Hepatocyte (in vitro differentiated cells): Measurements from ENCODE around the gene OR12D2.

Experiments
- EZH2 ChIP-seq: fragments of 200-600 bp; sonication (generic); IDR thresholded peaks from 2 replicates; pipeline ENCODE4 v1.6.1; 2016; ENCODE audit warnings: antibody characterized with exemption, mild to moderate bottlenecking, borderline replicate concordance
- EZH2phosphoT487 ChIP-seq: fragments of 200-600 bp; sonication (generic); IDR thresholded peaks from one replicate; pipeline ENCODE4 v1.6.1; 2018; ENCODE audit warnings: antibody characterized with exemption, mild to moderate bottlenecking, low read depth, moderate library complexity; ENCODE audit not compliant: unreplicated experiment, severe bottlenecking
- TF ChIP-seq, protein P1 (sequence below): fragments of 200-600 bp; sonication (generic); IDR thresholded peaks from 2 replicates; pipeline ENCODE4 v1.5.1; 2016; ENCODE audit warnings: antibody characterized with exemption, mild to moderate bottlenecking; ENCODE audit not compliant: poor library complexity

DNA sequence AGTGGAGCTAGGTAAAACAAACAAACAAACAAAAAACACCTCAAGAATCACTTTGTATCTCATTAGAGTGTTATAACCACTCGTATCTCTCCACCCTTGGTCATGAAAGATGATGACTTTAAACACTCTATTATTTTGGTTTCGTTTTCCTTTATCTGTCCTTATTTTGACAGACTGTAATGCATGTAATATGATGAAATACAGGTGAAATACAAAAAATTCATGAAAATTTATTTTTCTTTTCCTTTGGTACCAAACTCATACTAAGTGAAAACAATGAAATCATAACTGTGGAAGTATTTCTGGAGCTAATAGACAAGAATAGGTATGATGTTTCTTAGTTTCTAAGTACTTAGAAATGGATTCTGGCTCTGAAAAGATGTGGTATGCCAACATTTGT, 4.1 kb downstream of the OR12D2 start:
- TF ChIP-seq, protein P1, sequence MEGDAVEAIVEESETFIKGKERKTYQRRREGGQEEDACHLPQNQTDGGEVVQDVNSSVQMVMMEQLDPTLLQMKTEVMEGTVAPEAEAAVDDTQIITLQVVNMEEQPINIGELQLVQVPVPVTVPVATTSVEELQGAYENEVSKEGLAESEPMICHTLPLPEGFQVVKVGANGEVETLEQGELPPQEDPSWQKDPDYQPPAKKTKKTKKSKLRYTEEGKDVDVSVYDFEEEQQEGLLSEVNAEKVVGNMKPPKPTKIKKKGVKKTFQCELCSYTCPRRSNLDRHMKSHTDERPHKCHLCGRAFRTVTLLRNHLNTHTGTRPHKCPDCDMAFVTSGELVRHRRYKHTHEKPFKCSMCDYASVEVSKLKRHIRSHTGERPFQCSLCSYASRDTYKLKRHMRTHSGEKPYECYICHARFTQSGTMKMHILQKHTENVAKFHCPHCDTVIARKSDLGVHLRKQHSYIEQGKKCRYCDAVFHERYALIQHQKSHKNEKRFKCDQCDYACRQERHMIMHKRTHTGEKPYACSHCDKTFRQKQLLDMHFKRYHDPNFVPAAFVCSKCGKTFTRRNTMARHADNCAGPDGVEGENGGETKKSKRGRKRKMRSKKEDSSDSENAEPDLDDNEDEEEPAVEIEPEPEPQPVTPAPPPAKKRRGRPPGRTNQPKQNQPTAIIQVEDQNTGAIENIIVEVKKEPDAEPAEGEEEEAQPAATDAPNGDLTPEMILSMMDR: no peak
- TF ChIP-seq EZH2 (no peak), EZH2phosphoT487 (no peak)
